ENCODE data around the gene OBSCN. TPM values are rescaled to one million over a fixed set of nuclear protein-coding genes. Genes with fewer than 3 reads are reported as not detected.

Gene OBSCN
- total and polyA plus RNA-seq, 2 donors (not counting 1 experiment from before 2014, with no cell fraction given) = 10.0 to 63.9 TPM

GRCh38 chr1:228285661-228286504 is 78.0 kb downstream of the OBSCN start:
- CTCF ChIA-PET = no interaction called here
- Mint-ChIP-seq H3K9me3 (ENCODE audit: insufficient read depth) (no peaks in the 10 kb centered on the region), H3K4me1 (no peaks in the 10 kb centered on the region), H3K27me3 (no peaks in the 10 kb centered on the region), H3K27ac (no peak overlapping the region), H3K4me3 (no peak overlapping the region)
- H3K4me2 ChIP-seq (replicated peaks; ENCODE audit: low read depth, low read length, poor library complexity, severe bottlenecking) = no peak overlapping the region
- DNase-seq (no peak), ATAC-seq (ENCODE audit: low read depth) (no peak)
- intact Hi-C loops (cut with micrococcal nuclease) = no loop called here
- H4K20me1 ChIP-seq (ENCODE audit: control insufficient read depth, insufficient read depth, low read length, poor library complexity, severe bottlenecking) = no peaks in the 10 kb centered on the region
- no peaks in the 10 kb centered on the region for H3K79me2 ChIP-seq (ENCODE audit: control insufficient read depth, insufficient read depth, low read length)
- H3K36me3 ChIP-seq (replicated peaks in 1 of 2; ENCODE audit: control extremely low read depth in 1 of 2, control insufficient read depth in 1 of 2, extremely low read depth in 1 of 2, insufficient read depth in 2 of 2, low read length in 1 of 2) = no peaks in the 10 kb centered on the region
- POLR2A ChIA-PET = no interaction called here
- TF ChIP-seq EZH2 (IDR thresholded peaks at IDR 0.05; ENCODE audit: borderline replicate concordance, insufficient read depth, low read depth, low read length, poor library complexity, severe bottlenecking) = no peak
- TF ChIP-seq CTCF (IDR thresholded peaks at IDR 0.05) = no peak
- no peak overlapping the region for H3K27ac ChIP-seq (ENCODE audit: low read length in 2 of 2)
- no peak overlapping the region for H2AFZ ChIP-seq (ENCODE audit: insufficient read depth, low read depth, low read length, poor library complexity, severe bottlenecking)
- H3K4me3 ChIP-seq (ENCODE audit: control extremely low read depth in 1 of 5, extremely low read depth in 1 of 5, insufficient read depth in 1 of 5, low read depth in 2 of 5, low read length in 4 of 5) = no peak overlapping the region
- H3K4me1 ChIP-seq (ENCODE audit: control insufficient read depth in 2 of 2, insufficient read depth in 2 of 2, low read length in 2 of 2) = no peaks in the 10 kb centered on the region
- H3K9ac ChIP-seq (ENCODE audit: low read length) = no peak overlapping the region
- no peaks in the 10 kb centered on the region for H3K9me3 ChIP-seq (ENCODE audit: control extremely low read depth in 1 of 3, control insufficient read depth in 2 of 3, insufficient read depth in 1 of 3, low read length in 2 of 3)
- 95% methylated on average over 26 of the region's 26 CpGs for WGBS (ENCODE audit: insufficient coverage)
- no peaks in the 10 kb centered on the region for H3K27me3 ChIP-seq (replicated peaks in 1 of 4; ENCODE audit: control extremely low read depth in 1 of 4, control insufficient read depth in 3 of 4, insufficient read depth in 4 of 4, low read length in 3 of 4)
